ENCODE measurements around the gene STAM. TPM values are rescaled to one million over a fixed set of nuclear protein-coding genes. Genes with fewer than 3 reads are reported as not detected.
A peak's percentile ranks its signal among the peaks of the same experiment; 100 is the strongest.

Gene STAM
- total RNA-seq, 1 experiment from 2014 or later = 29.3 TPM

- Mint-ChIP-seq H3K4me1 (peaks cover 23 to 26% of the 10 kb centered on the region in 2 experiments), H3K27me3 (ENCODE audit: low read depth) (no peaks in the 10 kb centered on the region), H3K27ac (peak overlapping the region in 2 of 3 experiments; percentile 10 to 16; a peak in 2 of 7 replicates), H3K4me3 (peak overlapping the region; percentile 97 to 99), H3K9me3 (no peaks in the 10 kb centered on the region), H3K36me3 (ENCODE audit: insufficient read depth in 1 of 3, low read depth in 3 of 3) (peaks cover 5 to 20% (median 5%) of the 10 kb centered on the region in 3 experiments)
- Histone ChIP-seq H4K8ac (replicated peaks; ENCODE audit: insufficient read length, low read depth, low read length) (no peak overlapping the region), H3K14ac (ENCODE audit: insufficient read depth, low read length) (no peak overlapping the region), H3K9ac (ENCODE audit: extremely low read depth, insufficient read length, low read length) (peak overlapping the region; percentile 19), H3K79me2 (ENCODE audit: insufficient read depth, low read length) (peaks cover 31% of the 10 kb centered on the region), H4K91ac (ENCODE audit: insufficient read length, low read depth, low read length) (no peak overlapping the region), H4K5ac (ENCODE audit: insufficient read length, low read depth, low read length) (no peak overlapping the region), H3K23me2 (ENCODE audit: insufficient read length, low read depth, low read length, poor library complexity, severe bottlenecking) (peaks cover 10% of the 10 kb centered on the region), H3K9me3 (ENCODE audit: control insufficient read depth, low read depth, low read length) (no peaks in the 10 kb centered on the region), H3K27me3 (ENCODE audit: insufficient read depth, low read length) (no peaks in the 10 kb centered on the region), H3K23ac (ENCODE audit: insufficient read length, low read depth, low read length) (no peak overlapping the region), H2AK5ac (ENCODE audit: insufficient read length, low read length) (no peak overlapping the region), H3K4me2 (ENCODE audit: insufficient read depth, insufficient read length, low read length) (peak overlapping the region; percentile 98), H2BK120ac (ENCODE audit: low read depth, low read length, poor library complexity, severe bottlenecking) (no peak overlapping the region), H3K79me1 (ENCODE audit: insufficient read depth, low read depth, low read length, poor library complexity, severe bottlenecking) (peaks cover 10% of the 10 kb centered on the region), H3K27ac (ENCODE audit: insufficient read length, low read depth, low read length) (no peak overlapping the region), H3T11ph (ENCODE audit: low read length) (no peak overlapping the region), H3K56ac (ENCODE audit: insufficient read length, low read depth, low read length) (no peak overlapping the region), H2BK5ac (ENCODE audit: insufficient read length, low read length) (no peak overlapping the region), H3K4ac (ENCODE audit: low read depth, low read length) (no peak overlapping the region), H2AFZ (ENCODE audit: low read length) (no peak overlapping the region), H2BK12ac (ENCODE audit: insufficient read length, low read depth, low read length) (no peak overlapping the region), H2BK20ac (ENCODE audit: low read depth, low read length, poor library complexity, severe bottlenecking) (no peak overlapping the region), H3K4me1 (ENCODE audit: insufficient read depth, low read length) (no peaks in the 10 kb centered on the region; the same call in 1 of the 2 replicates), H3K18ac (ENCODE audit: insufficient read length, low read depth, low read length) (no peak overlapping the region), H2BK15ac (ENCODE audit: low read depth, low read length) (no peak overlapping the region), H4K20me1 (ENCODE audit: control insufficient read depth, insufficient read depth, insufficient read length) (no peaks in the 10 kb centered on the region)
- no CpG with 5 or more reads among the region's 6 CpGs for WGBS (ENCODE audit: extremely low coverage, insufficient read length, low lambda C conversion rate)
- no peak for DNase-seq
- TF ChIP-seq, protein P1, sequence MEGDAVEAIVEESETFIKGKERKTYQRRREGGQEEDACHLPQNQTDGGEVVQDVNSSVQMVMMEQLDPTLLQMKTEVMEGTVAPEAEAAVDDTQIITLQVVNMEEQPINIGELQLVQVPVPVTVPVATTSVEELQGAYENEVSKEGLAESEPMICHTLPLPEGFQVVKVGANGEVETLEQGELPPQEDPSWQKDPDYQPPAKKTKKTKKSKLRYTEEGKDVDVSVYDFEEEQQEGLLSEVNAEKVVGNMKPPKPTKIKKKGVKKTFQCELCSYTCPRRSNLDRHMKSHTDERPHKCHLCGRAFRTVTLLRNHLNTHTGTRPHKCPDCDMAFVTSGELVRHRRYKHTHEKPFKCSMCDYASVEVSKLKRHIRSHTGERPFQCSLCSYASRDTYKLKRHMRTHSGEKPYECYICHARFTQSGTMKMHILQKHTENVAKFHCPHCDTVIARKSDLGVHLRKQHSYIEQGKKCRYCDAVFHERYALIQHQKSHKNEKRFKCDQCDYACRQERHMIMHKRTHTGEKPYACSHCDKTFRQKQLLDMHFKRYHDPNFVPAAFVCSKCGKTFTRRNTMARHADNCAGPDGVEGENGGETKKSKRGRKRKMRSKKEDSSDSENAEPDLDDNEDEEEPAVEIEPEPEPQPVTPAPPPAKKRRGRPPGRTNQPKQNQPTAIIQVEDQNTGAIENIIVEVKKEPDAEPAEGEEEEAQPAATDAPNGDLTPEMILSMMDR (conservative IDR thresholded peaks at IDR 0.05) = no peak
Measured at GRCh38 chr10:17645621-17646345, 1.8 kb downstream of the STAM start.

All from H9 (cell line).